Mammary epithelial cell (primary cell): ENCODE measurements around the gene MNS1.

Experiments used
- CTCF ChIP-seq, 2 donors: IDR thresholded peaks in 1 of 2; conservative IDR thresholded peaks in 1 of 2; 2 replicates each; pipeline ENCODE4 v1.5.1; 2011 to 2012; ENCODE audit warnings: inconsistent platforms in 2 of 2, low read length in 2 of 2, mild to moderate bottlenecking in 2 of 2, control low read depth in 1 of 2, low read depth in 1 of 2; ENCODE audit not compliant: insufficient read depth in 1 of 2; ENCODE audit errors: extremely low read depth in 1 of 2
- EZH2 ChIP-seq: IDR thresholded peaks from 2 replicates; pipeline ENCODE4 v1.6.1; 2012; ENCODE audit warnings: low read length, inconsistent platforms, borderline replicate concordance

DNA sequence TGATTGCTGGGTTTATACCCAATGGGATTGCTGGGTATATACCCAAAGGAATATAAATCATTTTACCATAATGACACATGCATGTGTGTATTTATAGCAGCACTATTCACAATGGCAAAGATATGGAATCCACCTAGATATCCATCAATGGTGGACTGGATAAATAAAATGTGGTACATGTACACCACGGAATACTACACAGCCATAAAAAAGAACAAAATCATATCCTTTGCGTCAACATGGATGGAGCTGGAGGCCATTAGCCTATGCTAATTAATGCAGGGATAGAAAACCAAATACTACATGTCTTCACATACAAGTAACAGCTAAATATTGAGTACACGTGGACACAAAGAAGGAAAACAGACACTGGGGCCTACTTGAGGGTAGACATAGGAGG is 22.6 kb downstream of the MNS1 start:
- TF ChIP-seq CTCF (conservative IDR thresholded peaks at IDR 0.05 in 1 of 2, IDR thresholded peaks at IDR 0.05 in 1 of 2; ENCODE audit: extremely low read depth in 1 of 2, insufficient read depth in 1 of 2, low read depth in 1 of 2, low read length in 2 of 2), result no peak
- no peak for TF ChIP-seq EZH2
